ENCODE measurements around the gene GPC3.

The GPC3 gene

DNA sequence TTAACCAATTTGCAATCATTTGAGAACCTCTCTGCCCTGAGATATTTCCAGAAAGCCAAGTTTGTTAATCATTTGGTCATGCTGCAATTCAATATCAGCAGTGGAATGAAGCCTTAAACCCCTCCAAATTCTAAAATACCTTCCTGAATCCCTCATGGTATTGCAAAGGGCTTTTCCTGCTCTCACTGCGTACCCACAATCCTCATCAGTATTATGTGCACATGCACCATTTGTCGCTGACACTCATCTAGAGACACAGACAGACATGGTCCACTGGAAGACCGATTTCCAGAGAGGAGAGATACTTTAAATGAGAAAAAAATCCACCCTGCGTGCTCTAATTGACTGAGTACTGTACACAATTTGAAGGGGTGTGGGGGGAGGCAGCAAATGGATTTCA, 104.4 kb downstream of the GPC3 start:
- Histone ChIP-seq H3K27me3 (ENCODE audit: control insufficient read depth, low read length) (no peaks in the 10 kb centered on the region), H3K79me2 (ENCODE audit: control insufficient read depth, low read length) (no peaks in the 10 kb centered on the region), H3K4me1 (ENCODE audit: control insufficient read depth, low read length) (no peaks in the 10 kb centered on the region), H3K36me3 (ENCODE audit: control insufficient read depth, low read length) (no peaks in the 10 kb centered on the region), H3K9me3 (ENCODE audit: control insufficient read depth, insufficient read depth, low read length) (no peaks in the 10 kb centered on the region), H3K27ac (ENCODE audit: low read depth, low read length) (no peak overlapping the region), H3F3A (ENCODE audit: control insufficient read depth, insufficient read depth) (no peaks in the 10 kb centered on the region), H4K20me1 (ENCODE audit: control insufficient read depth, insufficient read depth, low read depth, low read length) (no peaks in the 10 kb centered on the region), H3K9me2 (replicated peaks; ENCODE audit: control insufficient read depth, low read length) (no peaks in the 10 kb centered on the region), H3K4me3 (ENCODE audit: low read length) (no peak overlapping the region), H3K4me2 (ENCODE audit: low read length) (no peak overlapping the region)
- TF ChIP-seq EZH2phosphoT487 (IDR thresholded peaks at IDR 0.05; ENCODE audit: borderline replicate concordance, low read length) = no peak
- TF ChIP-seq, protein P1, sequence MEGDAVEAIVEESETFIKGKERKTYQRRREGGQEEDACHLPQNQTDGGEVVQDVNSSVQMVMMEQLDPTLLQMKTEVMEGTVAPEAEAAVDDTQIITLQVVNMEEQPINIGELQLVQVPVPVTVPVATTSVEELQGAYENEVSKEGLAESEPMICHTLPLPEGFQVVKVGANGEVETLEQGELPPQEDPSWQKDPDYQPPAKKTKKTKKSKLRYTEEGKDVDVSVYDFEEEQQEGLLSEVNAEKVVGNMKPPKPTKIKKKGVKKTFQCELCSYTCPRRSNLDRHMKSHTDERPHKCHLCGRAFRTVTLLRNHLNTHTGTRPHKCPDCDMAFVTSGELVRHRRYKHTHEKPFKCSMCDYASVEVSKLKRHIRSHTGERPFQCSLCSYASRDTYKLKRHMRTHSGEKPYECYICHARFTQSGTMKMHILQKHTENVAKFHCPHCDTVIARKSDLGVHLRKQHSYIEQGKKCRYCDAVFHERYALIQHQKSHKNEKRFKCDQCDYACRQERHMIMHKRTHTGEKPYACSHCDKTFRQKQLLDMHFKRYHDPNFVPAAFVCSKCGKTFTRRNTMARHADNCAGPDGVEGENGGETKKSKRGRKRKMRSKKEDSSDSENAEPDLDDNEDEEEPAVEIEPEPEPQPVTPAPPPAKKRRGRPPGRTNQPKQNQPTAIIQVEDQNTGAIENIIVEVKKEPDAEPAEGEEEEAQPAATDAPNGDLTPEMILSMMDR (IDR thresholded peaks at IDR 0.05; ENCODE audit: low read depth, low read length, poor library complexity, severe bottlenecking) = no peak

DNA sequence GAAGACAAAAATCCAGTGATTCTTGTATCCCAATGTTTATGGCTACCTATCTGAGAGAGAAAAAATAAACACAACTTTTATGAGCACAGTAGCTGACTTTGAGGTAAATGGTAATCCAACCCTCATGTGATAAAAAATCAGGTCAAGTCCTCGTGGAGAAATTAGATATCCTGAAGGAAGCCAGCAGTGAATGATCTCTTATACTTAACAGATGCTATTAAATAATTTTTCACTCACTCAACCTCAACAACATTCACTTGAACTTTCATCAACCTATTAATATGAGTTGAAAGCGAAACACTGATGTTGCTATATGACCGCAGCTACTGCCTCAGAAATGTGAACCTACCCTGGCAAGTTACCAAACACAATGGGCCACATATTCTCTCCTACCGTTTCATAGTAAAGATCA, 105.4 kb downstream of the GPC3 start:
- Histone ChIP-seq H3K4me3 (ENCODE audit: low read length) (no peak overlapping the region), H3K4me1 (ENCODE audit: control insufficient read depth, low read length) (no peaks in the 10 kb centered on the region), H3K4me2 (ENCODE audit: low read length) (no peak overlapping the region), H3F3A (ENCODE audit: control insufficient read depth, insufficient read depth) (no peaks in the 10 kb centered on the region), H3K9me3 (ENCODE audit: control insufficient read depth, insufficient read depth, low read length) (no peaks in the 10 kb centered on the region), H4K20me1 (ENCODE audit: control insufficient read depth, insufficient read depth, low read depth, low read length) (no peaks in the 10 kb centered on the region), H3K9me2 (replicated peaks; ENCODE audit: control insufficient read depth, low read length) (no peaks in the 10 kb centered on the region), H3K79me2 (ENCODE audit: control insufficient read depth, low read length) (no peaks in the 10 kb centered on the region), H3K27ac (ENCODE audit: low read depth, low read length) (no peak overlapping the region), H3K36me3 (ENCODE audit: control insufficient read depth, low read length) (no peaks in the 10 kb centered on the region), H3K27me3 (ENCODE audit: control insufficient read depth, low read length) (no peaks in the 10 kb centered on the region)
- TF ChIP-seq EZH2phosphoT487 (IDR thresholded peaks at IDR 0.05; ENCODE audit: borderline replicate concordance, low read length) = no peak
- TF ChIP-seq, protein P1 (IDR thresholded peaks at IDR 0.05; ENCODE audit: low read depth, low read length, poor library complexity, severe bottlenecking) = no peak

DNA sequence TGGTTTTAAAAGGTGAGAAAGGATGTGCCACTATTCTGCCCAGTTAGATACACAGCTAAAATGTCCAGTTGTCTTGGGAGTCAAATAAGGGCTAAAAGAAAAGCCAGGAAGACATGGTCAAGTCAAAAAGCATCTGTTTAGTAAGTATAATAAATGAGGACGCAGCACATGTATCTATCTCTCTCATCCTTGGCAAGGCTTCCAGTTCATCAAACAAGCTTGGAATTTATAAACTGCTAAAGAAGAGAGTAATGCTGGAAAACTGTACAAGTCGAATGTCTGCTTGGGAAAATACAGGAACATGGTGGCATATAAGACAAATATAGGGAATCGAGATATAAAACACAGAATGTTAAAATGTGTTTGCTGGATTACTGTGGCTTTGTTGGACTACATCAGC, 106.7 kb downstream of the GPC3 start:
- no peaks in the 10 kb centered on the region for H3K79me2 ChIP-seq (ENCODE audit: control insufficient read depth, low read length)
- H3K4me1 ChIP-seq (ENCODE audit: control insufficient read depth, low read length) = no peaks in the 10 kb centered on the region
- TF ChIP-seq EZH2phosphoT487 (IDR thresholded peaks at IDR 0.05; ENCODE audit: borderline replicate concordance, low read length) = no peak
- TF ChIP-seq, protein P1 (IDR thresholded peaks at IDR 0.05; ENCODE audit: low read depth, low read length, poor library complexity, severe bottlenecking) = no peak
- H3K4me3 ChIP-seq (ENCODE audit: low read length) = no peak overlapping the region
- no peak overlapping the region for H3K4me2 ChIP-seq (ENCODE audit: low read length)
- H3K27me3 ChIP-seq (ENCODE audit: control insufficient read depth, low read length) = no peaks in the 10 kb centered on the region
- no peaks in the 10 kb centered on the region for H3F3A ChIP-seq (ENCODE audit: control insufficient read depth, insufficient read depth)
- H3K36me3 ChIP-seq (ENCODE audit: control insufficient read depth, low read length) = no peaks in the 10 kb centered on the region
- H4K20me1 ChIP-seq (ENCODE audit: control insufficient read depth, insufficient read depth, low read depth, low read length) = no peaks in the 10 kb centered on the region
- no peak overlapping the region for H3K27ac ChIP-seq (ENCODE audit: low read depth, low read length)
- H3K9me3 ChIP-seq (ENCODE audit: control insufficient read depth, insufficient read depth, low read length) = no peaks in the 10 kb centered on the region
- no peaks in the 10 kb centered on the region for H3K9me2 ChIP-seq (replicated peaks; ENCODE audit: control insufficient read depth, low read length)

DNA sequence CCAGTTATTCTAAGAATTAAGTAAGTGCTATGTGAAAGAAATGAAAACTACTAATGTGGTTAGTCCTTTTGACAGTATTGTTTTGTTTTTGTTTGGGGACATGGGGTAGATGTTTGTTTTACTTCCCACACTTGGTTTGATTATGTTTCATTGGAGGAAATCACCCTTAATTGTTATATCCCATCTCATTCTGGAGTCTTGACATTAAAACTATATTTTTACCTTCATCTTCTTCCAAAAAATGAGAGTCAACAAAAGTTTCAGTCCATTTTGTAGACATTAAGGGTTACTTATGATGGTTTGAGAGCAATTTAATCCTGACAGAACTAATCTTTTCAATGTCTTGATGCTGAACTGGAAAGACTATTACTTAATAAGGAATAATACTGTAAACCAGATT, 108.7 kb downstream of the GPC3 start:
- Histone ChIP-seq H3K36me3 (ENCODE audit: control insufficient read depth, low read length) (no peaks in the 10 kb centered on the region), H4K20me1 (ENCODE audit: control insufficient read depth, insufficient read depth, low read depth, low read length) (no peaks in the 10 kb centered on the region), H3K4me1 (ENCODE audit: control insufficient read depth, low read length) (no peaks in the 10 kb centered on the region), H3K79me2 (ENCODE audit: control insufficient read depth, low read length) (no peaks in the 10 kb centered on the region), H3K27ac (ENCODE audit: low read depth, low read length) (no peak overlapping the region), H3K9me3 (ENCODE audit: control insufficient read depth, insufficient read depth, low read length) (no peaks in the 10 kb centered on the region), H3K9me2 (replicated peaks; ENCODE audit: control insufficient read depth, low read length) (no peaks in the 10 kb centered on the region), H3F3A (ENCODE audit: control insufficient read depth, insufficient read depth) (no peaks in the 10 kb centered on the region), H3K4me2 (ENCODE audit: low read length) (no peak overlapping the region), H3K4me3 (ENCODE audit: low read length) (no peak overlapping the region), H3K27me3 (ENCODE audit: control insufficient read depth, low read length) (no peaks in the 10 kb centered on the region)
- no peak for TF ChIP-seq EZH2phosphoT487 (IDR thresholded peaks at IDR 0.05; ENCODE audit: borderline replicate concordance, low read length)
- TF ChIP-seq, protein P1 (IDR thresholded peaks at IDR 0.05; ENCODE audit: low read depth, low read length, poor library complexity, severe bottlenecking) = no peak

All from DOHH2 (cell line).